ENCODE results near the gene TBC1D12.
"Not testable (repeated sequence)": the region's sequence is repeated elsewhere in the genome, so short reads cannot be mapped to it uniquely, and the experiment has no call there.

TBC1D12 gene

GRCh38 chr10:94461503-94461902 lies 59.2 kb downstream of the TBC1D12 start:
- no peak for DNase-seq

- DNase-seq: no peak
These were observed 59.8 kb downstream of the TBC1D12 start for GRCh38 chr10:94462130-94462529.

GRCh38 chr10:94465684-94466083 lies 63.3 kb downstream of the TBC1D12 start:
- DNase-seq: no peak

- no peak for DNase-seq
These were observed 79.1 kb downstream of the TBC1D12 start for GRCh38 chr10:94481410-94481809.

GRCh38 chr10:94483970-94484369 lies 81.6 kb downstream of the TBC1D12 start:
- DNase-seq: no peak

GRCh38 chr10:94485094-94485493 lies 82.8 kb downstream of the TBC1D12 start:
- DNase-seq: no peak

GRCh38 chr10:94487575-94487974 lies 85.2 kb downstream of the TBC1D12 start:
- no peak for DNase-seq

GRCh38 chr10:94489107-94489506 lies 86.8 kb downstream of the TBC1D12 start:
- no peak for DNase-seq

GRCh38 chr10:94489976-94490788 lies 87.8 kb downstream of the TBC1D12 start:
- no peak for DNase-seq

- DNase-seq: no peak
These were observed 88.4 kb downstream of the TBC1D12 start for GRCh38 chr10:94490789-94491039.

- no peak for DNase-seq
These were observed 91.1 kb downstream of the TBC1D12 start for GRCh38 chr10:94493463-94493862.

- DNase-seq: peak; percentile 52
These were observed 93.7 kb downstream of the TBC1D12 start for GRCh38 chr10:94496010-94496409.

GRCh38 chr10:94496646-94497045 lies 94.3 kb downstream of the TBC1D12 start:
- DNase-seq: no peak

GRCh38 chr10:94500063-94500462 lies 97.7 kb downstream of the TBC1D12 start:
- DNase-seq: no peak

- DNase-seq: no peak
These were observed 119.2 kb downstream of the TBC1D12 start for GRCh38 chr10:94521276-94522250.

- DNase-seq: no peak
These were observed 121.8 kb downstream of the TBC1D12 start for GRCh38 chr10:94524146-94524545.

- DNase-seq: no peak
These were observed 122.4 kb downstream of the TBC1D12 start for GRCh38 chr10:94524711-94525110.

GRCh38 chr10:94531550-94531949 lies 129.2 kb downstream of the TBC1D12 start:
- not testable (repeated sequence) for DNase-seq

- DNase-seq: no peak
These were observed 130.7 kb downstream of the TBC1D12 start for GRCh38 chr10:94533027-94533426.

- DNase-seq: not testable (repeated sequence)
These were observed 139.9 kb downstream of the TBC1D12 start for GRCh38 chr10:94542282-94542681.

- DNase-seq: peak; percentile 92
These were observed 143.2 kb downstream of the TBC1D12 start, which contains the start of gene HELLS for GRCh38 chr10:94545391-94546048. HELLS (plus strand) TSS chr10:94545788; CDS start chr10:94545922, 134 bp downstream.

- peak; percentile 35 for DNase-seq
These were observed 143.9 kb downstream of the TBC1D12 start for GRCh38 chr10:94546049-94546900.

GRCh38 chr10:94546901-94547185 lies 144.5 kb downstream of the TBC1D12 start:
- no peak for DNase-seq
